ENCODE measurements around the gene MED29. TPM values are rescaled to one million over a fixed set of nuclear protein-coding genes. Genes with fewer than 3 reads are reported as not detected.

MED29 gene
- total and polyA plus RNA-seq, 2 of the 13 experiments (the other 11 are each of a cell fraction or from before 2014, with no cell fraction given): 14.0 to 19.7 TPM

DNA sequence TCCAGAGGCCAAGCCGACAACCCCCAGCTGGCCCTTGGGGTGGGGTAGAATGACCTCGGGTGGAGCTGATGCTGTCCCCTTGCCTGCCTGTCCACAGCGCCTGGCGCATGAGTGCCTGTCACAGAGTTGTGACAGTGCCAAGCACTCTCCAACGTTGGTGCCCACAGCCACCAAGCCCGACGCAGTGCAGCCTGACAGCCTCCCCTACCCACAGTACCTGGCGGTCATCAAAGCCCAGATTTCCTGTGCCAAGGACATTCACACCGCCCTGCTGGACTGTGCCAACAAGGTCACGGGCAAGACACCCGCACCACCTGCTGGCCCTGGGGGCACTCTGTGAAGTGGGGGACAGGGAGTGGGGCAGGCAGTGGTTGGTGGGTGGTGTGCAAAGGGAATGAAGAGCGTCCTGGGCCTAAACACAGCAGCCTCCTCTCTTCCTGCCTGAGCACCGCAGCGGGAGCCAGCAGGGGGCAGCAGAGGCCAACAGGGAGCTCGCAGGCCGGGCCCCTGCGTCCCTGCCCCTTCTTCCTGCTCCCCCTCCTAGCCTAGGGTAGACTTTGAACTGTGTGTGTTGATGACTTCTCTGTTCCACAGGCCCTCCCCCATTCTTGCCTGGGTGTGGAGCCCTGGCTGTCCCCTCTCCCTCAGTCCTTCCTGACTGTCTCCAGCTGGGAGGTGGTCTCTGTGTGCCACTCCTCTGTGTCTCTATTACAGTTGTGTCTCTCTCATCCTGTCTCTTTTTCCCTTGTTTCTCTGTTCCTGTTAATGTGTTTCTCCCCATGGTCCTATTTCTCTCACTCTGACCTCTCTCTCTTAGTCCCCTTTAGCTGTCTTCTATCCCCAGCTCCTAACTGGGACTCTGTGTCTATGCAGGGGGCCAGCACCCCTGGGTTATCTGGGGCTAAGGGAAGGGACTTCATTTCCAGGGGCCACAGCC is 6.5 kb downstream of the MED29 start (continued):
- TF ChIP-seq, protein P1, sequence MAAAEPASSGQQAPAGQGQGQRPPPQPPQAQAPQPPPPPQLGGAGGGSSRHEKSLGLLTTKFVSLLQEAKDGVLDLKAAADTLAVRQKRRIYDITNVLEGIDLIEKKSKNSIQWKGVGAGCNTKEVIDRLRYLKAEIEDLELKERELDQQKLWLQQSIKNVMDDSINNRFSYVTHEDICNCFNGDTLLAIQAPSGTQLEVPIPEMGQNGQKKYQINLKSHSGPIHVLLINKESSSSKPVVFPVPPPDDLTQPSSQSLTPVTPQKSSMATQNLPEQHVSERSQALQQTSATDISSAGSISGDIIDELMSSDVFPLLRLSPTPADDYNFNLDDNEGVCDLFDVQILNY (CRISPR knock-in tag; conservative IDR thresholded peaks at IDR 0.05): no peak
- no peak for TF ChIP-seq TP53 (CRISPR knock-in tag; conservative IDR thresholded peaks at IDR 0.05)
- TF ChIP-seq, protein P2, sequence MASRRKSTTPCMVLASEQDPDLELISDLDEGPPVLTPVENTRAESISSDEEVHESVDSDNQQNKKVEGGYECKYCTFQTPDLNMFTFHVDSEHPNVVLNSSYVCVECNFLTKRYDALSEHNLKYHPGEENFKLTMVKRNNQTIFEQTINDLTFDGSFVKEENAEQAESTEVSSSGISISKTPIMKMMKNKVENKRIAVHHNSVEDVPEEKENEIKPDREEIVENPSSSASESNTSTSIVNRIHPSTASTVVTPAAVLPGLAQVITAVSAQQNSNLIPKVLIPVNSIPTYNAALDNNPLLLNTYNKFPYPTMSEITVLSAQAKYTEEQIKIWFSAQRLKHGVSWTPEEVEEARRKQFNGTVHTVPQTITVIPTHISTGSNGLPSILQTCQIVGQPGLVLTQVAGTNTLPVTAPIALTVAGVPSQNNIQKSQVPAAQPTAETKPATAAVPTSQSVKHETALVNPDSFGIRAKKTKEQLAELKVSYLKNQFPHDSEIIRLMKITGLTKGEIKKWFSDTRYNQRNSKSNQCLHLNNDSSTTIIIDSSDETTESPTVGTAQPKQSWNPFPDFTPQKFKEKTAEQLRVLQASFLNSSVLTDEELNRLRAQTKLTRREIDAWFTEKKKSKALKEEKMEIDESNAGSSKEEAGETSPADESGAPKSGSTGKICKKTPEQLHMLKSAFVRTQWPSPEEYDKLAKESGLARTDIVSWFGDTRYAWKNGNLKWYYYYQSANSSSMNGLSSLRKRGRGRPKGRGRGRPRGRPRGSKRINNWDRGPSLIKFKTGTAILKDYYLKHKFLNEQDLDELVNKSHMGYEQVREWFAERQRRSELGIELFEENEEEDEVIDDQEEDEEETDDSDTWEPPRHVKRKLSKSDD (CRISPR knock-in tag; IDR thresholded peaks at IDR 0.05; ENCODE audit: low read depth): 0 out of 2 replicates have a peak, but pooled peaks have one; percentile 45
- no peak for TF ChIP-seq ZNF589 (CRISPR knock-in tag; conservative IDR thresholded peaks at IDR 0.05)
- TF ChIP-seq ZEB1 (IDR thresholded peaks at IDR 0.05; ENCODE audit: insufficient replicate concordance, low read depth): no peak
- no peak for TF ChIP-seq KLF13 (CRISPR knock-in tag; IDR thresholded peaks at IDR 0.05)
- TF ChIP-seq ATRX (CRISPR knock-in tag; IDR thresholded peaks at IDR 0.05; ENCODE audit: borderline replicate concordance): no peak
- TF ChIP-seq ZFP36 (IDR thresholded peaks at IDR 0.05; ENCODE audit: borderline replicate concordance, low read depth, low read length, partially characterized antibody): peak; percentile 36
- no peak for TF ChIP-seq ZNF460 (CRISPR knock-in tag; IDR thresholded peaks at IDR 0.05; ENCODE audit: borderline replicate concordance)
- no peak for TF ChIP-seq ZFYVE20 (CRISPR knock-in tag; IDR thresholded peaks at IDR 0.05; ENCODE audit: borderline replicate concordance, low read depth)
- TF ChIP-seq ZNF674 (CRISPR knock-in tag; IDR thresholded peaks at IDR 0.05; ENCODE audit: low read depth): no peak
- no peak for TF ChIP-seq MAFK (conservative IDR thresholded peaks at IDR 0.05 in 1 of 2, IDR thresholded peaks at IDR 0.05 in 1 of 2; ENCODE audit: low read length in 2 of 2)
- peak; percentile 53 for TF ChIP-seq ZBTB7A (CRISPR knock-in tag; IDR thresholded peaks at IDR 0.05)
- TF ChIP-seq, protein P3, sequence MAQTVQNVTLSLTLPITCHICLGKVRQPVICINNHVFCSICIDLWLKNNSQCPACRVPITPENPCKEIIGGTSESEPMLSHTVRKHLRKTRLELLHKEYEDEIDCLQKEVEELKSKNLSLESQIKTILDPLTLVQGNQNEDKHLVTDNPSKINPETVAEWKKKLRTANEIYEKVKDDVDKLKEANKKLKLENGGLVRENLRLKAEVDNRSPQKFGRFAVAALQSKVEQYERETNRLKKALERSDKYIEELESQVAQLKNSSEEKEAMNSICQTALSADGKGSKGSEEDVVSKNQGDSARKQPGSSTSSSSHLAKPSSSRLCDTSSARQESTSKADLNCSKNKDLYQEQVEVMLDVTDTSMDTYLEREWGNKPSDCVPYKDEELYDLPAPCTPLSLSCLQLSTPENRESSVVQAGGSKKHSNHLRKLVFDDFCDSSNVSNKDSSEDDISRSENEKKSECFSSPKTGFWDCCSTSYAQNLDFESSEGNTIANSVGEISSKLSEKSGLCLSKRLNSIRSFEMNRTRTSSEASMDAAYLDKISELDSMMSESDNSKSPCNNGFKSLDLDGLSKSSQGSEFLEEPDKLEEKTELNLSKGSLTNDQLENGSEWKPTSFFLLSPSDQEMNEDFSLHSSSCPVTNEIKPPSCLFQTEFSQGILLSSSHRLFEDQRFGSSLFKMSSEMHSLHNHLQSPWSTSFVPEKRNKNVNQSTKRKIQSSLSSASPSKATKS (CRISPR knock-in tag; IDR thresholded peaks at IDR 0.05): 0 out of 2 replicates have a peak, but pooled peaks have one; percentile 37
- TF ChIP-seq, protein P4, sequence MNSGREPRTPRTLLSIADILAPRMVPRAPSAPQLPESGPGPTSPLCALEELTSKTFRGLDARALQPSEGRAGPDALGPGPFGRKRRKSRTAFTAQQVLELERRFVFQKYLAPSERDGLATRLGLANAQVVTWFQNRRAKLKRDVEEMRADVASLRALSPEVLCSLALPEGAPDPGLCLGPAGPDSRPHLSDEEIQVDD (CRISPR knock-in tag; IDR thresholded peaks at IDR 0.05; ENCODE audit: borderline replicate concordance): no peak
- 0 out of 2 replicates have a peak, but pooled peaks have one; percentile 52 for TF ChIP-seq ZKSCAN5 (CRISPR knock-in tag; IDR thresholded peaks at IDR 0.05)
- no peak for TF ChIP-seq SETDB1 (CRISPR knock-in tag; IDR thresholded peaks at IDR 0.05; ENCODE audit: borderline replicate concordance)
- TF ChIP-seq ZNF451 (CRISPR knock-in tag; IDR thresholded peaks at IDR 0.05): peak; percentile 36; the same call in 1 of the 2 replicates
- no peak for TF ChIP-seq CC2D1A (CRISPR knock-in tag; IDR thresholded peaks at IDR 0.05)
- TF ChIP-seq JDP2 (CRISPR knock-in tag; IDR thresholded peaks at IDR 0.05; ENCODE audit: borderline replicate concordance): no peak
- no peak for TF ChIP-seq PLRG1 (conservative IDR thresholded peaks at IDR 0.05)
- TF ChIP-seq MEF2D (CRISPR knock-in tag; IDR thresholded peaks at IDR 0.05): peak; percentile 84
- TF ChIP-seq IRX3 (CRISPR knock-in tag; IDR thresholded peaks at IDR 0.05; ENCODE audit: borderline replicate concordance, low read depth): no peak

Data from HepG2 (cell line).